Measurements from ENCODE around the gene TNFRSF19.

Gene TNFRSF19

DNA sequence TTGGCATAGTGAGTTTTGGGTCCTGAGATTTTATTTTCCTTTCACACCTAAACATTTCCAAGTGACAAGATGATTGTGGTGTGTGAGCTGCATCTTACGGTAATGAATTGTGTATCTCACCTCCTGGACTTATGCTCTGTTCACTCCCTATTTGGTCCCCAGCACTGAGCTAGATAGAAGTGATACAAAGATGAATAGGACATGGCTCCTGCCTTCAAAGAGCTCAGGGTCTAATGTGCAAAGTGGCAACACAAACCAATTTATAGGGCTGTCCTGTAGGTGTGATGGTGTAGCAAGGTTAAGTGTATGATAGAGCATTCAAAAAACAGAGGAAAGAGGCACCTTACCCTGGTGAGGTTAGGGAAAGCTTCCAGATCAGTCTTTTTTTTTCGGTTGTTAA is 17.6 kb upstream of the TNFRSF19 start:
- Histone ChIP-seq H3K36me3 (ENCODE audit: control insufficient read depth, insufficient read depth, low read length) (no peaks in the 10 kb centered on the region), H3K27me3 (replicated peaks; ENCODE audit: control insufficient read depth, insufficient read depth, low read length) (no peaks in the 10 kb centered on the region), H3K4me3 (replicated peaks; ENCODE audit: low read depth, low read length) (no peak overlapping the region)
- TF ChIP-seq, protein P1, sequence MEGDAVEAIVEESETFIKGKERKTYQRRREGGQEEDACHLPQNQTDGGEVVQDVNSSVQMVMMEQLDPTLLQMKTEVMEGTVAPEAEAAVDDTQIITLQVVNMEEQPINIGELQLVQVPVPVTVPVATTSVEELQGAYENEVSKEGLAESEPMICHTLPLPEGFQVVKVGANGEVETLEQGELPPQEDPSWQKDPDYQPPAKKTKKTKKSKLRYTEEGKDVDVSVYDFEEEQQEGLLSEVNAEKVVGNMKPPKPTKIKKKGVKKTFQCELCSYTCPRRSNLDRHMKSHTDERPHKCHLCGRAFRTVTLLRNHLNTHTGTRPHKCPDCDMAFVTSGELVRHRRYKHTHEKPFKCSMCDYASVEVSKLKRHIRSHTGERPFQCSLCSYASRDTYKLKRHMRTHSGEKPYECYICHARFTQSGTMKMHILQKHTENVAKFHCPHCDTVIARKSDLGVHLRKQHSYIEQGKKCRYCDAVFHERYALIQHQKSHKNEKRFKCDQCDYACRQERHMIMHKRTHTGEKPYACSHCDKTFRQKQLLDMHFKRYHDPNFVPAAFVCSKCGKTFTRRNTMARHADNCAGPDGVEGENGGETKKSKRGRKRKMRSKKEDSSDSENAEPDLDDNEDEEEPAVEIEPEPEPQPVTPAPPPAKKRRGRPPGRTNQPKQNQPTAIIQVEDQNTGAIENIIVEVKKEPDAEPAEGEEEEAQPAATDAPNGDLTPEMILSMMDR (IDR thresholded peaks at IDR 0.05; ENCODE audit: insufficient read depth, low read length, poor library complexity, severe bottlenecking) = no peak
- no peak for DNase-seq (ENCODE audit: extremely low read depth, insufficient read length)

DNA sequence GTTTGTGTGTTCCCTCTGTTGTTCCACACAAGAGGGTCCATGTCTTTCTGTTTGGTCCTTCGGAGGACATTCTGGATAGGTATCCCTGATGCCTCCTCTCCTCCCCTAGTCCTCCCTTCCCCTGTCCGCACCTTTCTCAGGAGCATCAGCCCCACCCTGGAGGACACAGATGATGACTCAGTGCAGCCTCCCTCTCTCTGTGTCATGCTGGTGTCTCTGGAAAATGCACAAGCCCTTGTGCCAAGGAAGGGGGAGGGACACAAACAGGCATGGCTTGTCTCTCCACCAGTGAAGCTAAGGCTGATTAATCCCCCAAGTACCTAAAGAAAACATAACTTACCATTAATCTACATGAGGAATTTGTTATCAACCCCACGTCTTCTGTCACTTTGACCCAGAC is 16.2 kb upstream of the TNFRSF19 start:
- no peak overlapping the region for H3K4me3 ChIP-seq (replicated peaks; ENCODE audit: low read depth, low read length)
- no peaks in the 10 kb centered on the region for H3K36me3 ChIP-seq (ENCODE audit: control insufficient read depth, insufficient read depth, low read length)
- no peaks in the 10 kb centered on the region for H3K27me3 ChIP-seq (replicated peaks; ENCODE audit: control insufficient read depth, insufficient read depth, low read length)
- DNase-seq (ENCODE audit: extremely low read depth, insufficient read length) = no peak
- TF ChIP-seq, protein P1 (IDR thresholded peaks at IDR 0.05; ENCODE audit: insufficient read depth, low read length, poor library complexity, severe bottlenecking) = no peak

DNA sequence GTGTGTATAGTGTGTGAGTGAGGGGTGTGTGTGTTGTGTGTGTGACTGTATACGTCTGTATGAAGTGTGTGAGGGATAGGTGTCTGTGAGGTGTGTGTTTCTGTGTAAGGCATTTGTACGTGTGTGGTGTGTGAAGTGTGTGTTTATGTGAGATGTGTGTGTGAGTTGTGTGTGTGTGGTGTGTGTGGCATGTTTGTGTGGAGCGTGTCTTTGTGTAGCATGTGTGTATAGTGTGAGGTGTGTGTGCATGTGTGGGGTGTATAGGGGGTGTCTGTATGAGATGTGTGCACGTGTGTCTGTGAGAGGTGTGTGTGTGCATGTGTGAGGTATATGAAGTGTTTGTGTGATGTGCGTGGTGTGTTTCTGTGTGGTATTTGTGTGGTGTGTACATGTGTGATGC is 13.2 kb upstream of the TNFRSF19 start:
- Histone ChIP-seq H3K27me3 (replicated peaks; ENCODE audit: control insufficient read depth, insufficient read depth, low read length) (no peaks in the 10 kb centered on the region), H3K36me3 (ENCODE audit: control insufficient read depth, insufficient read depth, low read length) (no peaks in the 10 kb centered on the region), H3K4me3 (replicated peaks; ENCODE audit: low read depth, low read length) (no peak overlapping the region)
- TF ChIP-seq, protein P1 (IDR thresholded peaks at IDR 0.05; ENCODE audit: insufficient read depth, low read length, poor library complexity, severe bottlenecking) = no peak
- no peak for DNase-seq (ENCODE audit: extremely low read depth, insufficient read length)

DNA sequence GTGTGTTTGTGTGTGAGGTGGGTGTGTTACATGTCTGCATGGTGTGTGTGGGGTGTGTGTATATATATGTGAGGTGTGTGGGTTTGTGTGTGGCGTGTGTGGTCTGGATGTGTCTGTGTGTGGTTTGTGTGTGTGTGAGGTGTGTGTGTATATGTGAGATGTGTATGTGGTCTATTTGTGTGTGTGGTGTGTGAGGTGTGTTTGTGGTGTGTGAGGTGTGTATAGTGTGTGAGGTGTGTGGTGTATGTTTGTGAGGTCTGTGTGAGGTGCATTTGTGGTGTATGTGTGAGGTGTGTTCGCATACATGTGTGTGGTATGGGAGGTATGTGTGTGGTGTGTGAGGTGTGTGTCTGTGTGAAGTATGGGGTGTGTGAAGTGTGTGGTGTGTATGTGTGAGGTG is 12.5 kb upstream of the TNFRSF19 start:
- TF ChIP-seq, protein P1 (IDR thresholded peaks at IDR 0.05; ENCODE audit: insufficient read depth, low read length, poor library complexity, severe bottlenecking) = no peak
- Histone ChIP-seq H3K27me3 (replicated peaks; ENCODE audit: control insufficient read depth, insufficient read depth, low read length) (no peaks in the 10 kb centered on the region), H3K4me3 (replicated peaks; ENCODE audit: low read depth, low read length) (no peak overlapping the region), H3K36me3 (ENCODE audit: control insufficient read depth, insufficient read depth, low read length) (no peaks in the 10 kb centered on the region)
- no peak for DNase-seq (ENCODE audit: extremely low read depth, insufficient read length)

DNA sequence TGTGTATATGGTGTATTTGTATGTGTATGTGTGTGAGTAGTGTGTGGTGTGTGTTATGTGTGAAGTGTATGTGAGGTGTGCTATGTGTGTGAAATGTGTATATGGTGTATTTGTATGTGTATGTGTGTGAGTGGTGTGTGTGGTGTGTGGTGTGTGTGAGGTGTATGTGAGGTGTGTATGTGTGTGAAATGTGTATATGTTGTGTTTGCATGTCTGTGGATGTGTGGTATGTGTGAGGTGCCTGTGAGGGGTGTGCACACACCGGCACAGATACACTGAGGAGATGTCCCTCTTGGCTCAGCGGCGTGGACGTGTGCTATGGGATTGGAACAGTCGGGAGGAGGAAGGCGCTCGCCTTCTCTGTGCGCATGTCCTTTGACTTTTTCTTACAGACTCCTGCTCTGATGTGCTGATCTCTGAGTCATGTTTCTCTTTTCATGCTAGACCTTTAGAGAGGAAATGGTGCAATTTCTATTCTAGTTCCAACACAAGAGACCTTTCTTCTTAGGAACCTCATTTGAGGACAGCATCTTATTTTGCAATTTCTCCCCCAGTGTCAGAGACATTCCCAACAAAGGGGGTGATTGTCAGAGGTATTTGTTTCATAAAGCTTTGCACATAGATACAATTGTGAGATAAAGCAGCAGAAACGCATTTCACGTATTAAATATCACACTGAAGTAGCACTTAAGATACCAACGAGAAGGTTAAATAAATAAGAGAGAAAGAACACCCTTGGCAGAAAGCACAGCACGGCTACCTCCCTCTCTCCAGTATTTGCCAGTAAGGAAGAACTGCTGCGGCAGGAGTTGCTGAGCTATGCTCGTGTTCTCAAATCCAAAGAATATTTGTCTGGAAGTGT is 11.3 kb upstream of the TNFRSF19 start:
- H3K36me3 ChIP-seq (ENCODE audit: control insufficient read depth, insufficient read depth, low read length) = no peaks in the 10 kb centered on the region
- TF ChIP-seq, protein P1 (IDR thresholded peaks at IDR 0.05; ENCODE audit: insufficient read depth, low read length, poor library complexity, severe bottlenecking) = no peak
- peak; percentile 49 for DNase-seq (ENCODE audit: extremely low read depth, insufficient read length)
- H3K4me3 ChIP-seq (replicated peaks; ENCODE audit: low read depth, low read length) = no peak overlapping the region
- no peaks in the 10 kb centered on the region for H3K27me3 ChIP-seq (replicated peaks; ENCODE audit: control insufficient read depth, insufficient read depth, low read length)

All from GM06990 (cell line).